HepG2 (cell line): ENCODE measurements around the gene SPN. TPM values are rescaled to one million over a fixed set of nuclear protein-coding genes. Genes with fewer than 3 reads are reported as not detected.
A peak's percentile ranks its signal among the peaks of the same experiment; 100 is the strongest.

Source experiments
- AHR ChIP-seq: IDR thresholded peaks from 2 replicates; pipeline ENCODE4 v1.6.1; 2018; ENCODE audit warnings: missing genetic modification reagents, missing compliant biosample characterization
- BRF2 ChIP-seq: sonication (generic); formaldehyde crosslinking; IDR thresholded peaks from 2 replicates; pipeline ENCODE4 v1.8.1; 2022; ENCODE audit warnings: mild to moderate bottlenecking, missing genetic modification reagents
- CEBPB ChIP-seq: IDR thresholded peaks from 2 replicates; pipeline ENCODE4 v1.6.1; 2011; ENCODE audit warnings: low read depth, low read length, improper control_type of control experiment, borderline replicate concordance
- CREBL2 ChIP-seq: sonication (generic); formaldehyde crosslinking; IDR thresholded peaks from 2 replicates; pipeline ENCODE4 v1.8.1; 2023; ENCODE audit warnings: missing genetic modification reagents, mild to moderate bottlenecking, borderline replicate concordance
- ELF4 ChIP-seq: sonication (generic); formaldehyde crosslinking; IDR thresholded peaks from 2 replicates; pipeline ENCODE4 v1.5.0; 2020; ENCODE audit warnings: missing genetic modification reagents, mild to moderate bottlenecking, moderate library complexity, borderline replicate concordance
- FOXA1 ChIP-seq, 2 experiments: fragments of 450-650 bp in 1 of 2; sonication (generic) in 1 of 2; formaldehyde crosslinking in 1 of 2; IDR thresholded peaks; 2 replicates each; pipeline versions ENCODE4 v1.4.0 to v1.6.1; 2016 to 2020; ENCODE audit warnings: missing genetic modification reagents in 1 of 2
- FOXK2 ChIP-seq: fragments of 450-650 bp; IDR thresholded peaks from 2 replicates; pipeline ENCODE4 v1.6.1; 2016
- FOXO4 ChIP-seq: sonication (generic); formaldehyde crosslinking; conservative IDR thresholded peaks from 2 replicates; pipeline ENCODE4 v1.8.1; 2023; ENCODE audit warnings: missing genetic modification reagents
- HBP1 ChIP-seq: IDR thresholded peaks from 2 replicates; pipeline ENCODE4 v1.6.1; 2016; ENCODE audit warnings: low read depth, control low read depth
- IKZF1 ChIP-seq: fragments of 450-650 bp; IDR thresholded peaks from 2 replicates; pipeline ENCODE4 v1.7.1; 2016
- IRF2 ChIP-seq: IDR thresholded peaks from 2 replicates; pipeline ENCODE4 v1.6.1; 2018; ENCODE audit warnings: missing genetic modification reagents, missing compliant biosample characterization
- MAFK ChIP-seq, 2 experiments: IDR thresholded peaks in 1 of 2; conservative IDR thresholded peaks in 1 of 2; 2 replicates each; pipeline ENCODE4 v1.6.1; 2011; ENCODE audit warnings: improper control_type of control experiment in 2 of 2, low read length in 2 of 2
- NFE2L2 ChIP-seq: fragments of 150-350 bp; IDR thresholded peaks from 2 replicates; pipeline ENCODE4 v1.6.1; 2014; ENCODE audit warnings: low read length
- SMC3 ChIP-seq: IDR thresholded peaks from 2 replicates; pipeline ENCODE4 v1.6.1; 2011; ENCODE audit warnings: low read length, improper control_type of control experiment
- TOE1 ChIP-seq: sonication (generic); formaldehyde crosslinking; IDR thresholded peaks from 2 replicates; pipeline ENCODE4 v1.4.0; 2020; ENCODE audit warnings: mild to moderate bottlenecking, missing genetic modification reagents
- TSC22D2 ChIP-seq: sonication (generic); formaldehyde crosslinking; IDR thresholded peaks from 2 replicates; pipeline ENCODE4 v1.5.1; 2020; ENCODE audit warnings: missing genetic modification reagents, mild to moderate bottlenecking, borderline replicate concordance
- UBTF ChIP-seq: sonication (generic); formaldehyde crosslinking; IDR thresholded peaks from 2 replicates; pipeline ENCODE4 v1.4.0; 2020; ENCODE audit warnings: mild to moderate bottlenecking, missing genetic modification reagents
- YY1 ChIP-seq: IDR thresholded peaks from 2 replicates; pipeline ENCODE4 v1.6.1; 2011; ENCODE audit warnings: low read length, low read depth, moderate library complexity, mild to moderate bottlenecking; ENCODE audit not compliant: insufficient read depth, insufficient replicate concordance
- ZFP90 ChIP-seq: sonication (generic); formaldehyde crosslinking; IDR thresholded peaks from 2 replicates; pipeline ENCODE4 v1.8.0; 2022; ENCODE audit warnings: missing genetic modification reagents, mild to moderate bottlenecking, inconsistent platforms, borderline replicate concordance
- ZNF101 ChIP-seq: sonication (generic); formaldehyde crosslinking; IDR thresholded peaks from 2 replicates; pipeline ENCODE4 v1.4.0; 2020; ENCODE audit warnings: mild to moderate bottlenecking, low read depth, missing genetic modification reagents, borderline replicate concordance
- ZNF432 ChIP-seq: sonication (generic); formaldehyde crosslinking; IDR thresholded peaks from 2 replicates; pipeline ENCODE4 v1.5.0; 2020; ENCODE audit warnings: missing genetic modification reagents, mild to moderate bottlenecking, borderline replicate concordance
- ZNF788 ChIP-seq: sonication (generic); formaldehyde crosslinking; IDR thresholded peaks from 2 replicates; pipeline ENCODE4 v1.5.0; 2020; ENCODE audit warnings: mild to moderate bottlenecking, missing genetic modification reagents, borderline replicate concordance
- ZNF850 ChIP-seq: sonication (generic); formaldehyde crosslinking; conservative IDR thresholded peaks from 2 replicates; pipeline ENCODE4 v1.9.0; 2021; ENCODE audit warnings: mild to moderate bottlenecking, missing genetic modification reagents
- polyA plus RNA-seq, 8 experiments: library from polyadenylated mRNA; depleted of rRNA in 3 of 8; stranded (reverse) in 7 of 8; unstranded in 1 of 8; fragments of >200 nt; fragmentation: Illumina TruSeq in 4 of 8; extraction: Trizol in 4 of 8; gene quantifications; 2 replicates each; pipeline versions ENCODE4 v1.2.1 to v1.2.3, GENCODE V29; 2011 to 2016; ENCODE audit warnings: low read depth in 4 of 8, missing spikeins in 1 of 8, mixed read lengths in 1 of 8; ENCODE audit not compliant: insufficient read depth in 1 of 8
- total RNA-seq, 5 experiments: library from RNA; depleted of rRNA; stranded (reverse); fragments of >200 nt; fragmentation: Illumina TruSeq; extraction: Trizol; gene quantifications; 2 replicates each; pipeline ENCODE4 v1.2.3, GENCODE V29; 2016; ENCODE audit warnings: low read depth in 1 of 5

Gene SPN
- total and polyA plus RNA-seq, 2 of the 13 experiments (the other 11 are each of a cell fraction or from before 2014, with no cell fraction given), result 0.22 to 1.6 TPM

GRCh38 chr16:29675811-29676643 is 13.0 kb downstream of the SPN start (continued):
- TF ChIP-seq HBP1 (CRISPR knock-in tag), result no peak
- no peak for TF ChIP-seq MAFK (conservative IDR thresholded peaks at IDR 0.05 in 1 of 2, IDR thresholded peaks at IDR 0.05 in 1 of 2; ENCODE audit: low read length in 2 of 2)
- no peak for TF ChIP-seq ZNF850 (CRISPR knock-in tag)
- peak; percentile 73; the same call in 1 of the 2 replicates for TF ChIP-seq IRF2
- no peak for TF ChIP-seq ZNF432 (CRISPR knock-in tag)
- no peak for TF ChIP-seq NFE2L2
- TF ChIP-seq FOXK2, result no peak
- no peak for TF ChIP-seq ZNF101 (CRISPR knock-in tag)
- TF ChIP-seq CREBL2 (CRISPR knock-in tag), result no peak
- TF ChIP-seq ZNF788 (CRISPR knock-in tag), result no peak
- TF ChIP-seq YY1, result no peak
- no peak for TF ChIP-seq AHR (CRISPR knock-in tag)
- no peak for TF ChIP-seq ZFP90 (CRISPR knock-in tag)
- TF ChIP-seq TOE1 (CRISPR knock-in tag), result no peak
- TF ChIP-seq UBTF (CRISPR knock-in tag), result no peak
- no peak for TF ChIP-seq TSC22D2 (CRISPR knock-in tag)
- no peak for TF ChIP-seq SMC3
- TF ChIP-seq FOXO4 (CRISPR knock-in tag), result no peak
- no peak for TF ChIP-seq IKZF1
- no peak for TF ChIP-seq BRF2 (CRISPR knock-in tag)
- TF ChIP-seq ELF4 (CRISPR knock-in tag), result no peak
- 0 out of 2 replicates have a peak, but pooled peaks have one; percentile 1 for TF ChIP-seq CEBPB
- no peak for TF ChIP-seq FOXA1 (IDR thresholded peaks at IDR 0.05)
- no peak for TF ChIP-seq FOXA1 (CRISPR knock-in tag; IDR thresholded peaks at IDR 0.05)
